Muscle layer of duodenum (tissue), 2 donors: ENCODE results near the gene CDK11B.
"Not testable (repeated sequence)": the region's sequence is repeated elsewhere in the genome, so short reads cannot be mapped to it uniquely, and the experiment has no call there.

ENCODE experiments used
- H3K27ac ChIP-seq: one replicate; pipeline ENCODE4 v1.7.0; 2013; ENCODE audit warnings: mild to moderate bottlenecking, low read length
- H3K27me3 ChIP-seq: one replicate; pipeline ENCODE4 v1.7.0; 2013; ENCODE audit warnings: low read depth, mild to moderate bottlenecking, control low read depth, low read length
- H3K36me3 ChIP-seq, 2 donors: one replicate each; pipeline ENCODE4 v1.7.0; 2013; ENCODE audit warnings: low read length in 2 of 2, control low read depth in 1 of 2, mild to moderate bottlenecking in 1 of 2; ENCODE audit not compliant: insufficient read depth in 2 of 2, control insufficient read depth in 1 of 2
- H3K4me1 ChIP-seq, 2 donors: one replicate each; pipeline ENCODE4 v1.7.0; 2013; ENCODE audit warnings: low read length in 2 of 2, mild to moderate bottlenecking in 2 of 2, control low read depth in 1 of 2, moderate library complexity in 1 of 2; ENCODE audit not compliant: insufficient read depth in 2 of 2, control insufficient read depth in 1 of 2
- H3K4me3 ChIP-seq, 2 donors: one replicate each; pipeline ENCODE4 v1.7.0; 2013; ENCODE audit warnings: low read length in 2 of 2, low read depth in 1 of 2, mild to moderate bottlenecking in 1 of 2
- H3K9me3 ChIP-seq, 2 donors: one replicate each; pipeline ENCODE4 v1.7.0; 2013; ENCODE audit warnings: low read length in 2 of 2, control low read depth in 1 of 2, mild to moderate bottlenecking in 1 of 2; ENCODE audit not compliant: control insufficient read depth in 1 of 2
- donor health status: healthy.

CDK11B gene

DNA sequence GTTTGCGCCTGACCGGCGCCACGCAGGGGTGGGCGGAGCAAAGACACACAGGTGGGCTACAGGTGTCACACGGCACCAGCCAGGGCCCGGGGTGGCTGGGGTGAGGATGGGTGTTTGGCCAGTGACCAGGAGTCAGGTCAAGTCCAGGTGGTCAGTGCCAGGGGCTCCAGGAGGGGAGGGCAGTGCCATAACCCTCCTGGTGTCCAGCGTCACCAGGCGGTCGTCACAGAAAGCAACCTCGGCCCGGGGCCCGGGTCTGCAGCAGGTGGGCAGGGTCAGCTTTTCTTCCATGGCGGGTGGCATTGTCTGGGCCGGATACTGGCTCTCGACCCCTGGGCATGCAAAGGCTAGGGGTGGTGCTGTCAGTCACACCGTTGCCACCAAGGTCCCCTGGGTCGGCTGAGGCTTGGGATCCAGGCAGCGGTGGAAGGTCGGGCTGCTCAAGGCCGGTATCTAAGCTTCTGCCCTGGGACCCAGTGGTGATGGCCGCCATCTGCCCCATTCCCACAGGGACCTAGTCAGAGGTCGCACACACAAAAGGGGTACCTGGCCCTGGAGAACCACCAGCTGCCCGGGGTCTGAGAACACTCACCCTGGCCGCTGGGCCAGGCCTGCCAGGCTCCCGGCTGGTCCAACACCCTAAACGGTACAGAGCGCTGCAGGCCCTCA, 60.6 kb downstream of the CDK11B start:
- H3K36me3 ChIP-seq = no peaks in the 10 kb centered on the region
- no peaks in the 10 kb centered on the region for H3K9me3 ChIP-seq
- no peak overlapping the region for H3K4me3 ChIP-seq
- H3K27ac ChIP-seq = no peak overlapping the region
- H3K27me3 ChIP-seq = peaks cover 21% of the 10 kb centered on the region
- H3K4me1 ChIP-seq = peaks cover 0 to 20% of the 10 kb centered on the region in 2 donors

DNA sequence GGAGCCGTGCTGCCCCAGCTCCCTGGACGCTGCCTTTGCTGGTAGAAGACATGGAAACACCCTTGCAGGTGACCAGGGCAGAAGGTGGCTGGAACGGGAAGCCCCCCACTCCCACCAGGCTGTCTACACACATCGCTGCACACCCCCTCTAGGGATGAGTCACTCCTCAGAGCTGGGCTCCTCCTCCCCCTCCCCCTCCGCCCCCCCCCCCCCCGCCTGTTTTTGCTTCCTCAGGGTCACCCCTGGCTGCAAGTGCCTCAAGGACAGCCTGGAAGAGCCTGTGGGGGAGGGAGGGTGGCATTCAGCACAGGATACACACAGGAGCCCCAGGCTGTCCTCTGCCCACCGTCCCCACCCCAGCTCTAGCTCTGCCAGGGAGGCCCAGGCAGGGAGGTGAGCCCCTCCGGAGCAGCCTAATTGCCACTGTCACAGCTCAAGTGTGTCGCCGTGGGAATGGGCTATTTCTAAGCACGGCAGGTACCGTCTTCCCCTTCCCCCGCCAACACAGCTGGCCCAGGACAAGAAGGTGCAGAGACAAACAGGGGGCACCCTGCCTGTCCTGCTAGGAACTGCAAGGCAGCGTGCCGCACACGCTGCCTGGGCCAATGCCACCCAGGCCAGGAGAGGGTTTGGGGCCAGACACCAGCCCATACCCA, 61.4 kb downstream of the CDK11B start:
- Histone ChIP-seq H3K4me3 (no peak overlapping the region), H3K9me3 (no peaks in the 10 kb centered on the region), H3K4me1 (peaks cover 0 to 20% of the 10 kb centered on the region in 2 donors), H3K27ac (no peak overlapping the region), H3K36me3 (no peaks in the 10 kb centered on the region), H3K27me3 (peaks cover 21% of the 10 kb centered on the region)

DNA sequence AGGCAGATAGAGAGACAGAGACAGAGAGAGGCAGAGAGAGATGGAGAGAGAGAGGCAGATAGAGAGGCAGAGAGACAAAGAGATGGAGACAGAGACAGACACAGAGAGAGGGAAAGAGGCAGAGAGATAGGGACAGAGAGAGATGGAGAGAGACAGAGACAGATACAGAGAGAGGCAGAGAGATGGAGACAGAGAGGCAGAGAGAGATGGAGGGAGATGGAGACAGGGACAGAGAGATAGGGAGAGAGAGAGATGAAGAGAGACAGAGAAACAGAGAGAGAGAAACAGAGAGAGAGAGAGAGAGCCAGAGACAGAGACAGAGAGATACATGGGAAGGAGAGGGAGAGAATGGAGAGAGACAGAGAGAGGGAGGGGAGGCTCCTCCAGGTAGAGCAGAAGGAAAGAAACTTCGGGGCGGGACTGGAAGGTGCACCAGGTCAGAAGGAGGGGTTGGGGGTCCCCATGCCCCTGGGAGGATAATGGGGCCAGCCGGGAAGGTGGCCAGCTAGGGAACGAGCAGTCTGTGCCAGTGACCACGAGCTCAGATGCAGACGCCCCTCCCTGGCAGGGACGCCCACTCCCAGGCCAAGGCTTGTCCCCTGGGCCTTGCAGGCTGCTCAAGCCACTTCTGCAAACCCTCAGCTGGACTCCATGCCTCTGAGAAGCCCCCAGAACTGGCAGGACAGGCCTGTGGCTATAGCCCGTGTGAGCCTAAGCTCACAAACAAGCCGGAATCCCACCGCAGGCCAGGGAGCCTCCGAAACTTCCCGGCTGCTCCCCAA, 62.1 kb downstream of the CDK11B start:
- Histone ChIP-seq H3K27me3 (peaks cover 21% of the 10 kb centered on the region), H3K9me3 (no peaks in the 10 kb centered on the region), H3K36me3 (no peaks in the 10 kb centered on the region), H3K4me1 (peaks cover 0 to 20% of the 10 kb centered on the region in 2 donors), H3K27ac (no peak overlapping the region), H3K4me3 (no peak overlapping the region)

DNA sequence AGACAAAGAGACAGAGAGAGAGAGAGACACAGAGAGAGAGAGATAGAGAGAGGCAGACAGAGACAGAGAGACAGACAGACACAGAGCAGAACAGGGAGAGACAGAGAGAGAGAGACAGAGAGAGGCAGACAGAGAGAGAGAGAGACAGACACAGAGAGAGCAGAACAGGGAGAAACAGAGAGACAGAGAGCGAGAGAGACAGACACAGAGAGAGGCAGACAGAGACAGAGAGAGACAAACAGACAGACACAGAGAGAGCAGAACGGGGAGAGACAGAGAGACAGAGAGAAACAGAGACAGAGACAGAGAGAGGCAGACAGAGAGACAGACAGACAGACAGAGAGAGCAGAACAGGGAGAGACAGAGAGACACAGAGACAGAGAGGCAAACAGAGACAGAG, 63.5 kb downstream of the CDK11B start:
- H3K27ac ChIP-seq, H3K36me3 ChIP-seq, H3K4me3 ChIP-seq, H3K9me3 ChIP-seq: not testable (repeated sequence)
- H3K27me3 ChIP-seq = peaks cover 17% of the 10 kb centered on the region
- peaks cover 0 to 15% of the 10 kb centered on the region in 2 donors for H3K4me1 ChIP-seq

DNA sequence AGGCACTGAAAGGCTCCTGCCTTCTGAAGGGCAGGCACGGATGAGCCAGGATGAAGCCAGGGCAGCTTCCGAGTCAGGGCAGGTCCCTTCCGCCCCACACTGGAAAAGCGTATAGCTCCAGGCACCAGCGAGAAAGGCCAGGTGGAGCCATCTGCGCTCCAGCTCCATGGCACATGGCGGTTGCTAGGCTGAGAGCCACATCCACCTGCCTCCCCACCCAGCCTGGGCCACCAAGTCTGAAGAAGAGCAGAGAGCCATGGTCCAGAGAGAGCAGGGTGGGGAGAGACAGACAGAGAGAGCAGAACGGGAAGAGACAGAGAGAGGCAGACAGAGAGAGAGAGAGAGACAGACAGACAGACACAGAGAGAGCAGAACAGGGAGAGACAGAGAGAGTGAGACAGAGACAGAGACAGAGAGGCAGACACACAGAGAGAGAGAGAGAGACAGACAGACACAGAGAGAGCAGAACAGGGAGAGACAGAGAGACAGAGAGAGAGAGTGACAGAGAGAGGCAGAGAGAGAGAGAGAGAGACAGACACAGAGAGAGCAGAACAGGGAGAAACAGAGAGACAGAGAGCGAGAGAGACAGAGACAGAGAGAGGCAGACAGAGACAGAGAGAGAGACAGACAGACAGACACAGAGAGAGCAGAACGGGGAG, 64.1 kb downstream of the CDK11B start:
- peaks cover 17% of the 10 kb centered on the region for H3K27me3 ChIP-seq
- H3K4me3 ChIP-seq = no peak overlapping the region
- no peak overlapping the region for H3K27ac ChIP-seq
- no peaks in the 10 kb centered on the region for H3K9me3 ChIP-seq
- H3K4me1 ChIP-seq = peaks cover 0 to 14% of the 10 kb centered on the region in 2 donors
- no peaks in the 10 kb centered on the region for H3K36me3 ChIP-seq

DNA sequence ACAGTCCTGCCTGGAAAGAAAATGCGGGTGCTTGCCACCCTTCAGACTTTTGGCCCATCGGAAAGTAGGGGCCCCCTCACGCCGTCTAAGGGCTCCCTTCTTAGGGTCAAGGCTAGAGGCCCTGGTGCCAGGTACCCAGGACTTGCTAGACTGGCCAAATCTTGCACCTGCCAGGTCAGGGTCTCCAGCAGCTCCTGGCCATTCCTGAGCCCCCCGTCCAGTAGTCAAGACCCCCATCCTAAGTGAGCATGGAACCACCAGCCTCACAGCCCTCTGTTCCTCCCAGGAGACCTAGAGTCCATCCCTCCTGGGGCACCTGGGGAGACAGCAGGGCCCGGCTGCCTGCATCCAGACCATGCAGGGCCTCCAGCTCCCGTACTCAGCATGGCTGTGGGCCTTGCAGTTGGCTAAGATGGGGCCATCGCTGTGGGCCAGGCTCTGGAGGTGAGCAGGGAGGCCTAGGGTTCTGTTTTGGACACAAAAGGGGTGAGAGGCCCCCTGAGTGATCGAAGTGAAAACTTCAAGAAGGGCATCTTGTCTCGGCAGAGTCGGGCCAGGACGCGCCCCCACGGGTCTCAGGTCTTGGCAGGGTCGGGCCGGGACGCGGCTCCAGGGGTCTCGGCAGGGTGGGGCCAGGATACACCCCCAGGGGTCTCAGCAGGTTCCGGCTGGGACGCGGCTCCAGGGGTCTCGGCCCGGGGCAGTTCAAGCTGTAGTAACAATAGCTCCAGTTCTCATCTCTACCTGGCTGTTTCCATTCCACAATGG, 64.8 kb downstream of the CDK11B start:
- H3K27ac ChIP-seq = no peak overlapping the region
- H3K36me3 ChIP-seq = no peaks in the 10 kb centered on the region
- H3K27me3 ChIP-seq = peaks cover 16% of the 10 kb centered on the region
- H3K4me1 ChIP-seq = peaks cover 0 to 8% of the 10 kb centered on the region in 2 donors
- no peak overlapping the region for H3K4me3 ChIP-seq
- no peaks in the 10 kb centered on the region for H3K9me3 ChIP-seq

DNA sequence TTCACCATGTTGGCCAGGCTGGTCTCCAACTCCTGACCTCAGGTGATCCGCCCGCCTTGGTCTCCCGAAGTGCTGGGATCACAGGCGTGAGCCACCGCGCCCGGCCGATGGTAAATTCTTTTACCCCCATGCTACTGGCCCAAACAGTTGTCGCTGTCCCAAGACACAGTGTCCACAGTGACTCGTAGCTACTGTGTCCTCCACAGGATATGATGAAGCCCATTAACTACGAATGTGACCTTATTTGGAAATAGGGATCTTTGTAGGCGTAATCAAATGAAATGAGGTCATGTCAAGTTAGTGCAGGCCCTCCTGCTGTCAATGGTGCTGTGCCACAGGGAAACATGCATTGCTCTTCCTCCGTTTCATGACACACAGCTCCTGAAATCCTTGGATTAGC, 67.4 kb downstream of the CDK11B start:
- H3K4me3 ChIP-seq = no peak overlapping the region
- H3K27me3 ChIP-seq = peaks cover 4% of the 10 kb centered on the region
- no peaks in the 10 kb centered on the region for H3K9me3 ChIP-seq
- no peaks in the 10 kb centered on the region for H3K36me3 ChIP-seq
- H3K27ac ChIP-seq = no peak overlapping the region
- no peaks in the 10 kb centered on the region for H3K4me1 ChIP-seq
